T47D (cell line): Measurements from ENCODE around the gene HYI.
"Not testable (repeated sequence)": the region's sequence is repeated elsewhere in the genome, so short reads cannot be mapped to it uniquely, and the experiment has no call there.

Experiments
- DNase-seq, 2 experiments: peaks; one replicate each; pipeline versions ENCODE4 v3.0.0 to v3.0.0-alpha.2; 2011 to 2012; ENCODE audit warnings: low read depth in 1 of 2, low spot score in 1 of 2
- JUND ChIP-seq: IDR thresholded peaks from 2 replicates; pipeline ENCODE4 v1.6.1; 2012; ENCODE audit warnings: low read depth
- in situ Hi-C: cut with HindIII; loops from 2 replicates; pipeline ENCODE4 v1.10.0; 2016; ENCODE audit warnings: low sequenced_read_pairs, low pct_unique_long_range_greater_than_20kb

The HYI gene

DNA sequence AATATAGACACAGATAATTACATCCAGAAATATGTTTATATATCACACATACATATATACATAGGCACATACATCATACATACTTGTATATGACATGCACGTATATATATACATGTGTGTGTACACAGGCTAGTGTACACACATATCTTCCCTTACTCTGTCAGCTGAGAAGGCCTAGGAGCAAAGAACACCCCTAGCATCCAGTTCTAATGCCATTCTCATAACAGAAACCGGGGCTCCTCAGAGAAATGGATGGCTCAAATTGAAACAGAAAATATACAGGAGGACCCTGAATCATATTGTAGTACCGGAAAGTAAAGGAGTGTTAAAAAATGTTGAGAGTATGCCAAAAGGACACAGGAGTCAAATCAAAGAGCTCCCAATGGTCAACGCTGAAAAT lies 19.7 kb upstream of the HYI start:
- DNase-seq, result no peak

GRCh38 chr1:43472463-43473151 lies 18.9 kb upstream of the HYI start:
- in situ Hi-C loops, DNase-seq: not testable (repeated sequence)

More for the DNA sequence above, 19.7 kb upstream of the HYI start:
- no peak for TF ChIP-seq JUND
- in situ Hi-C loops, result no loop called here

GRCh38 chr1:43472087-43472462 lies 18.3 kb upstream of the HYI start:
- in situ Hi-C loops, result no loop called here
- TF ChIP-seq JUND, result no peak
- DNase-seq, result no peak

DNA sequence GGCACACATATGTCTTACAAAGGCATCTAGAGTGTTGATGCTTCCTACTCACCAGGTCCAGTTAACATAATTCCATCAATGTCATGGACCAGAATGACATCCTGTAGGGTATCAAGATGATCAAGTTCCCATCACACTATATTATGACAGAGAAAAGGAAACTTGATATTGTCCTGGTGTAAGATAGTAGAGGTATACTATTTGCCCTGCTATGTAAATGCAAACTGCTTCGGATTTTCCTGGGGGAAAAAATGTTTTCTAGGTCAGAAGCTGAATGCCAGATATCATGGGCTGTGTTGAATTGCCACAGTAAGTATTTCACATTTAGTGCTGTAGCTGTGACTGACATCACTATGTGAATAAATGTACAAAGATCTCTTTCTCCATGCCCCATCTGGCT lies 16.2 kb upstream of the HYI start:
- in situ Hi-C loops, result no loop called here
- no peak for DNase-seq
- TF ChIP-seq JUND, result no peak

DNA sequence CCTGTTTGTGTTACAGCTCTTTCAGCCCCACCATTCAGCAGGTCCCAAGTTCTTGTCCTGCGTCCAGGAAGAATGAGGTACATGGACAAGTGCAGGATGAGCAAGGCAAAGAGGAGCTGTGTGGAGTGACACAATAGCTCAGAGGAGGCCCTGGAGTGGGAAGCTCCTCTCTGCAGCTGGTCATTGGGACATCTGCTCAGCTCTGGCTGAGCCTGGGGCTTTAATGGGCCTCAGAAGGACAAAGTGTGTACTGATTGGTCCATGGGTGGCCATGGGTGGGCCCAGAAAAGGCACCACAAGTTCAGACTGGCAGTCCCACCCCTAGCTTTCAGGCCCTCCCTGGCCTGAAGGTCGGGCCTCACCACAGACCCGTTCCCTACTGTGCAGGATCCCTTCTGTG lies 14.7 kb upstream of the HYI start:
- in situ Hi-C loops, result no loop called here
- no peak for DNase-seq
- TF ChIP-seq JUND, result no peak

GRCh38 chr1:43466403-43466802 lies 12.7 kb upstream of the HYI start:
- in situ Hi-C loops, result no loop called here
- DNase-seq, result no peak
- TF ChIP-seq JUND, result no peak

DNA sequence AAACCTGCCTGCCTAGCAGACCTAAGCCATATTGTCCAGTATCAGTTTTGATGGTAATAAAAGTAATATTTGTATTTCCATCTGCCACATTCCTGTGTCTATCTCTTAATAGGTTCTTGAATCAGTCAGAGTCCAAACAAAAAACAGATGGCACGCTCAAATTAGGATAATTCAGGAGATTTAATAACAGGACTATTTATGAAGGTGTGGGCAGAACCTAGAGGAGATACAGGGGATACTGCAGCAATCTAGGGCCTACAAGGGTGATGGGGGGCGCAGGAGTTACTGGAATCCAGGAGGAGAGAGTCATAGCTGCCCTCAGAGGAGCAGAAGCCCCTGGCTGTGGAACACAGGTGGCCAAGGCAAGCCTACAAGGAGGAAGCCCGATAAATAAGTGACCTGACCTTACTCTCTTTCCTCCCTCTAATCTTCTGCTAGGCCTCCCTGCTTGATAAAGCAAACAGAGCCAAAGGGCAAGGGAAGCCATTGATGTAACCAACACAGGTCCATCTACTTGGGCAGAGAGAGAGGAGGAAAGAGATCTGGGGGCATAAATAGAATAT lies 11.9 kb upstream of the HYI start:
- TF ChIP-seq JUND, result no peak
- no peak for DNase-seq
- in situ Hi-C loops, result no loop called here

- no peak for TF ChIP-seq JUND
- in situ Hi-C loops, result no loop called here
- no peak for DNase-seq
Measured at GRCh38 chr1:43464681-43465504, 11.2 kb upstream of the HYI start.

DNA sequence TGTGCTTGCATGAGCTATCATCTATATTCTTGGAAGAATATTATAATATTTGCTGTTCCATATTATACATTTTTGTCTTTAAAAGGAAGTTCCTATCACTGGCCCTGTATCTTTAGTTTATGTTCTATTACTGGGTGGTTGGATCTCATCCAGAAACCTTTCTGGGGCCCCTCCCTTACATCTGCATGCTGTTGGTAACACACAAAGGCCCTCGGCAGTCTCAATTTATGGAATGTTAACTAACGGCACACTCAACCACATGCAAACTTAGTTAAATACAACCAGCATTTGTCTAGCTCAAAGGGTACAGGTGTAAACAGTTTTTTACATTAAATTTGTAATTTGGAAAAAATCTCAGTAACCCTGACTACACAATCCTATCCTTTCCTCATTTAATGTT lies 9.7 kb upstream of the HYI start:
- no peak for DNase-seq
- in situ Hi-C loops, result no loop called here
- TF ChIP-seq JUND, result no peak

- no peak for TF ChIP-seq JUND
- no peak for DNase-seq
- in situ Hi-C loops, result no loop called here
Measured at GRCh38 chr1:43460988-43461693, 7.4 kb upstream of the HYI start.

DNA sequence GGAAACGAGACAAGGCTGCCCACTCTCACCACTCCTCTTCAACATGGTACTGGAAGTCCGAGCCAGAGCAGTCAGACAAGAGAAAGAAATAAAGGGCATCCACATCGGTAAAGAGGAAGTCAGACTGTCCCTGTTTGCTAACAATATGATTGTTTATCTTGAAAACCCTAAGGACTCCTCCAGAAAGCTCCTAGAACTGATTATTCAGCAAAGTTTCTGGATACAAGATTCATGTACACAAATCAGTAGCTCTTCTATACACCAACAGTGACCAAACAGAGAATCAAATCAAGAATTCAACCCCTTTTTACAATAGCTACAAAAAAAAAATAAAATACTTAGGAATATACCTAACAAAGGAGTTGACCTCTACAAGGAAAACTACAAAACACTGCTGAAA lies 4.6 kb upstream of the HYI start:
- DNase-seq, in situ Hi-C loops: not testable (repeated sequence)

DNA sequence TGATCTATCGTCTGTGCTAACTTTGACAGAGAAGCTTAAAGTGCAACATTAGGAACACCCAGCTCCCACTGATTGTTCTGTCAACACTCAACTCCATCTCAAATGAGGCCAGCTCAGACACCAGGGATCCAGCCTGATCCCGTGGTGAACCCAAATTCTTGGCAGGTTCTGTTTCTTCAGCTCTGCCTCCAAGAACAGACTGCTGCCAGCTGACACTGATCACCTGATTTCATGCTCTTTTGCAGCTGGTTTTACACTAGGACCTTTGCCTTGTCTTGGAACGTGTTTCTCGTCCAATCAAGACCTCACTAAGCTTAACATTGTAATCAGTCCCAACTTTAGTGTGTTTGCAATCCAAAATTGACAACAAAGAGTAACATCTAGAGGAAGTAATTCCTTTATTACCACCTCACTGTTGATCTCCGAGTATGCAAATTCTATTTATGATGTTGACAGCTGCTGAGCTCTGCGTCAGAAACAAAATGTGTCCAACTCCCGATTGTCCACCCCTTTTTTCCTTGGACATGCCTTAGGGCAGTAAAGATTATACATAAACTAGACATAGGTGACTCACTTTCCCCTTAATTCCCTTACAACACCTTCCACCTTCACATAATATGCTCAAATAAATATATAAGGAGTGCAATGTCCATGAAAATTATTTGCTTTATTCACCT lies 1.6 kb upstream of the HYI start:
- in situ Hi-C loops, result no loop called here
- TF ChIP-seq JUND, result no peak
- DNase-seq, result no peak
